Mammary microvascular endothelial cell (primary cell): ENCODE results near the gene CCL4. TPM values are rescaled to one million over a fixed set of nuclear protein-coding genes. Genes with fewer than 3 reads are reported as not detected.

Experiments
- total RNA-seq: library from RNA; depleted of rRNA; stranded (reverse); fragments of >200 nt; gene quantifications from 2 replicates; pipeline ENCODE4 v1.2.3, GENCODE V29; 2015

CCL4 gene
- not detected in 2 replicates for total RNA-seq

GRCh38 chr17:36103401-36103975 lies at the start of gene CCL4:
Gene CCL4 (plus strand): TSS chr17:36103827. CDS start chr17:36103906, 79 bp downstream.

GRCh38 chr17:36063786-36064541 lies 39.7 kb upstream of the CCL4 start, which contains the start of gene CCL18:
Gene CCL18 (plus strand): TSS chr17:36064272. CDS start chr17:36064343, 71 bp downstream.

GRCh38 chr17:36089888-36090836 lies 13.5 kb upstream of the CCL4 start, which contains the start of gene CCL3:
Gene CCL3 (minus strand): TSS chr17:36090143. CDS start chr17:36090058, 85 bp downstream.

Other genes with a start within 250 kb of the CCL4 start
- gene HEATR9, start 234.9 kb upstream of the CCL4 start, total RNA-seq: not detected in 2 replicates
- 4.7 and 5.0 TPM in 2 replicates for gene CCL5, start 223.5 kb upstream of the CCL4 start, total RNA-seq
- gene RDM1, start 173.1 kb upstream of the CCL4 start, total RNA-seq: 0.20 and 0.80 TPM in 2 replicates
- not detected in 2 replicates for gene LYZL6, start 160.1 kb upstream of the CCL4 start, total RNA-seq
- not detected in 2 replicates for gene CCL16, start 122.3 kb upstream of the CCL4 start, total RNA-seq
- gene CCL14, start 117.1 kb upstream of the CCL4 start, total RNA-seq: 0.80 and 4.8 TPM in 2 replicates
- gene CCL15, start 102.3 kb upstream of the CCL4 start, total RNA-seq: not detected in 2 replicates
- gene CCL23, start 85.9 kb upstream of the CCL4 start, total RNA-seq: not detected in 2 replicates
- not detected in 2 replicates for gene CCL18, start 39.6 kb upstream of the CCL4 start, total RNA-seq
- gene CCL3, start 13.7 kb upstream of the CCL4 start, total RNA-seq: not detected in 2 replicates
- 3.2 TPM in 1 of 2 replicates, not detected in the other for gene TBC1D3B, start 72.8 kb downstream of the CCL4 start, total RNA-seq
- not detected in 2 replicates for gene CCL3L1, start 92.9 kb downstream of the CCL4 start, total RNA-seq
- gene CCL4L2, start 107.2 kb downstream of the CCL4 start, total RNA-seq: not detected in 2 replicates
- not detected in 2 replicates for gene TBC1D3I, start 160.7 kb downstream of the CCL4 start, total RNA-seq
- 0.89 and 1.5 TPM in 2 replicates for gene TBC1D3G, start 220.1 kb downstream of the CCL4 start, total RNA-seq